Measurements from ENCODE around the gene SBNO2. TPM values are rescaled to one million over a fixed set of nuclear protein-coding genes. Genes with fewer than 3 reads are reported as not detected.

The SBNO2 gene
- total and polyA plus RNA-seq, 2 donors (not counting 1 experiment from before 2014, with no cell fraction given): 42.8 to 83.3 TPM

DNA sequence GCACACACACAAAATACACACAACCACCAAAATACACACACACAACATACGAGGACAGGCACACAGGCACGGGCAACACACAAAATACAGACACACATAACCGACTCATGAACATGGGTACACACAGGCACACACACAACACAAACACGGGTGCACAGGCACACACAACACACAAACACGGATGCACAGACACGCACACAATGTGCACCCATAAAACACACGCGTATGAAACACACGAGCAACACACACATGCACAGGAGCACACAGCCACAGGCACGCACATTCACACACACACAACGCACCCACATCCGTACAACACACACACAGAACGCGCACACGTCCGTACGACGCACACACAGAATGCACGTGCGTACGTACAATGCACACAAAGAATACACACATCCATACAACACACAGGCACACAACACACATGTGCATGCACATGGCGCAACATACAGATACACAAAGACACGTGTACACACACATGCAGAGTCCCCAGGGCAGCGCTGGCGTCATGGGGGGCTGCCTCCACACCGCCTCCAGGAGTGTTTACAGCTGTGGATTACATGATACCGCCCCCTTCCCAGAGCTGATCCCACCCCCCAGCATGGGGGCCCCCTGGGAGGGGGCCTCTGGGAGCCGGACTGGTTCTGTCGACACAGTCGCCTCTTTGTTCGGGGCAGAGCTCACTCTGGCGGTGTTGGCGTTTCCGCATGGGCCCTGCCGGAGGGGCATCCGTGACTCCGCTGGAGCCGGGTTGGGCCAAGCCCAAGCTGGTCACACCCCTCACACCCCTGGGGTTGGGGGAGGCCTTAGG lies 2.9 kb downstream of the SBNO2 start:
- Histone ChIP-seq H3K36me3 (replicated peaks in 1 of 2; ENCODE audit: control extremely low read depth in 1 of 2, control insufficient read depth in 1 of 2, extremely low read depth in 1 of 2, insufficient read depth in 2 of 2, low read length in 1 of 2) (peaks cover 0 to 5% of the 10 kb centered on the region in 2 experiments), H3K79me2 (ENCODE audit: control insufficient read depth, insufficient read depth, low read length) (peaks cover 80% of the 10 kb centered on the region), H3K4me3 (ENCODE audit: control extremely low read depth in 1 of 5, extremely low read depth in 1 of 5, insufficient read depth in 1 of 5, low read depth in 2 of 5, low read length in 4 of 5) (no peak overlapping the region), H3K9ac (ENCODE audit: low read length) (no peak overlapping the region), H3K4me1 (ENCODE audit: control insufficient read depth in 2 of 2, insufficient read depth in 2 of 2, low read length in 2 of 2) (peaks cover 6 to 13% of the 10 kb centered on the region in 2 donors), H3K27ac (ENCODE audit: low read length in 2 of 2) (no peak overlapping the region), H2AFZ (ENCODE audit: insufficient read depth, low read depth, low read length, poor library complexity, severe bottlenecking) (no peak overlapping the region), H3K27me3 (replicated peaks in 1 of 4; ENCODE audit: control extremely low read depth in 1 of 4, control insufficient read depth in 3 of 4, insufficient read depth in 4 of 4, low read length in 3 of 4) (no peaks in the 10 kb centered on the region), H3K9me3 (ENCODE audit: control extremely low read depth in 1 of 3, control insufficient read depth in 2 of 3, insufficient read depth in 1 of 3, low read length in 2 of 3) (peaks cover 0 to 5% (median 0%) of the 10 kb centered on the region in 3 donors), H3K4me2 (replicated peaks; ENCODE audit: low read depth, low read length, poor library complexity, severe bottlenecking) (no peak overlapping the region), H4K20me1 (ENCODE audit: control insufficient read depth, insufficient read depth, low read length, poor library complexity, severe bottlenecking) (peaks cover 51% of the 10 kb centered on the region)
- no peaks in the 10 kb centered on the region for H3K9me3 Mint-ChIP-seq (ENCODE audit: insufficient read depth)
- no peak for DNase-seq
- ChIA-PET CTCF (no interaction called here), POLR2A (interaction anchor here (0.6 to 0.9 kb wide), 2 partner anchors 8 to 51 kb away, joined by 3 read pairs; no protein-coding TSS in a partner anchor)
- H3K4me1 Mint-ChIP-seq: peaks cover 31% of the 10 kb centered on the region
- no peaks in the 10 kb centered on the region for H3K27me3 Mint-ChIP-seq
- ATAC-seq (ENCODE audit: low read depth): no peak
- H3K27ac Mint-ChIP-seq: peak overlapping the region; percentile 26
- H3K4me3 Mint-ChIP-seq: peak overlapping the region; percentile 46
- WGBS (ENCODE audit: insufficient coverage): 96% methylated on average over 37 of the region's 38 CpGs
- no peak for TF ChIP-seq EZH2 (IDR thresholded peaks at IDR 0.05; ENCODE audit: borderline replicate concordance, insufficient read depth, low read depth, low read length, poor library complexity, severe bottlenecking)
- TF ChIP-seq, protein P1, sequence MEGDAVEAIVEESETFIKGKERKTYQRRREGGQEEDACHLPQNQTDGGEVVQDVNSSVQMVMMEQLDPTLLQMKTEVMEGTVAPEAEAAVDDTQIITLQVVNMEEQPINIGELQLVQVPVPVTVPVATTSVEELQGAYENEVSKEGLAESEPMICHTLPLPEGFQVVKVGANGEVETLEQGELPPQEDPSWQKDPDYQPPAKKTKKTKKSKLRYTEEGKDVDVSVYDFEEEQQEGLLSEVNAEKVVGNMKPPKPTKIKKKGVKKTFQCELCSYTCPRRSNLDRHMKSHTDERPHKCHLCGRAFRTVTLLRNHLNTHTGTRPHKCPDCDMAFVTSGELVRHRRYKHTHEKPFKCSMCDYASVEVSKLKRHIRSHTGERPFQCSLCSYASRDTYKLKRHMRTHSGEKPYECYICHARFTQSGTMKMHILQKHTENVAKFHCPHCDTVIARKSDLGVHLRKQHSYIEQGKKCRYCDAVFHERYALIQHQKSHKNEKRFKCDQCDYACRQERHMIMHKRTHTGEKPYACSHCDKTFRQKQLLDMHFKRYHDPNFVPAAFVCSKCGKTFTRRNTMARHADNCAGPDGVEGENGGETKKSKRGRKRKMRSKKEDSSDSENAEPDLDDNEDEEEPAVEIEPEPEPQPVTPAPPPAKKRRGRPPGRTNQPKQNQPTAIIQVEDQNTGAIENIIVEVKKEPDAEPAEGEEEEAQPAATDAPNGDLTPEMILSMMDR (IDR thresholded peaks at IDR 0.05): no peak
- intact Hi-C loops (cut with micrococcal nuclease): no loop called here
